C4-2B (cell line): ENCODE measurements around the gene MLX.

Experiments used
- CTCF ChIP-seq: fragments of 450-650 bp; conservative IDR thresholded peaks from 2 replicates; pipeline ENCODE4 v1.5.1; 2017; ENCODE audit warnings: mild to moderate bottlenecking
- ZFX ChIP-seq: fragments of 450-650 bp; IDR thresholded peaks from 2 replicates; pipeline ENCODE4 v1.6.1; 2017

GRCh38 chr17:42544874-42545283, 22.0 kb upstream of the MLX start:
- TF ChIP-seq ZFX (no peak), CTCF (no peak)
